Measurements from ENCODE around the gene IGFBP7. TPM values are rescaled to one million over a fixed set of nuclear protein-coding genes. Genes with fewer than 3 reads are reported as not detected.

IGFBP7 gene, protein sequence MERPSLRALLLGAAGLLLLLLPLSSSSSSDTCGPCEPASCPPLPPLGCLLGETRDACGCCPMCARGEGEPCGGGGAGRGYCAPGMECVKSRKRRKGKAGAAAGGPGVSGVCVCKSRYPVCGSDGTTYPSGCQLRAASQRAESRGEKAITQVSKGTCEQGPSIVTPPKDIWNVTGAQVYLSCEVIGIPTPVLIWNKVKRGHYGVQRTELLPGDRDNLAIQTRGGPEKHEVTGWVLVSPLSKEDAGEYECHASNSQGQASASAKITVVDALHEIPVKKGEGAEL
- 2,081 and 2,270 TPM in 2 replicates for total RNA-seq

DNA sequence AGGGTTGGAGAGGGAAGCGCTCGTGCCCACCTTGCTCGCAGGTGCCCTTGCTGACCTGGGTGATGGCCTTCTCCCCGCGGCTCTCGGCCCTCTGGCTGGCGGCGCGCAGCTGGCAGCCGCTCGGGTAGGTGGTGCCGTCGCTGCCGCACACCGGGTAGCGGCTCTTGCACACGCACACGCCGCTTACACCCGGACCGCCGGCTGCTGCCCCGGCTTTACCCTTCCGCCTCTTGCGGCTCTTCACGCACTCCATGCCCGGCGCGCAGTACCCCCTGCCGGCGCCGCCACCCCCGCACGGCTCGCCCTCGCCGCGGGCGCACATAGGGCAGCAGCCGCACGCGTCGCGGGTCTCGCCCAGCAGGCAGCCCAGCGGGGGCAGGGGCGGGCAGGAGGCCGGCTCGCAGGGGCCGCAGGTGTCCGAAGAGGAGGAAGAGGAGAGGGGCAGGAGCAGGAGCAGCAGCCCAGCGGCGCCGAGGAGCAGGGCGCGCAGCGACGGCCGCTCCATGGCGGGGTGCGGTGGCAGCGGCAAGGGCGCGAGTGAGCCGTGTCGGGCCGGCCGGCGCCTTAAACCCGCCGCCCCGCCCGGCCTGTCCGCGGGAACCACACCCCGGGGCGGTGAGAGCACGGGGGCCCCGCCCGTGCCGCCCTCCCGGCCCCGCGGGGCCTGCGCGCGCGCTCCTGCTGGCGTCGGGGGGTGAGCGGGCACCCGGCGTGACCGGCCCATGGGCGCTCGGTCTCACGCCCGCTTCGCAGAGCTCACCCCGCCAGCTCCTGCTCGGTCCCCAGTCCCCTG lies at the start of gene IGFBP7:
IGFBP7 (minus strand) TSS at position 539 of the 793 bp plus-strand sequence; CDS start at position 505, 34 bp downstream.
- DNase-seq (ENCODE audit: extremely low read depth, low read depth, low spot score) = no peak

GRCh38 chr4:57159866-57160265 lies 49.7 kb upstream of the IGFBP7 start:
- DNase-seq (ENCODE audit: extremely low read depth, low read depth, low spot score) = no peak

DNA sequence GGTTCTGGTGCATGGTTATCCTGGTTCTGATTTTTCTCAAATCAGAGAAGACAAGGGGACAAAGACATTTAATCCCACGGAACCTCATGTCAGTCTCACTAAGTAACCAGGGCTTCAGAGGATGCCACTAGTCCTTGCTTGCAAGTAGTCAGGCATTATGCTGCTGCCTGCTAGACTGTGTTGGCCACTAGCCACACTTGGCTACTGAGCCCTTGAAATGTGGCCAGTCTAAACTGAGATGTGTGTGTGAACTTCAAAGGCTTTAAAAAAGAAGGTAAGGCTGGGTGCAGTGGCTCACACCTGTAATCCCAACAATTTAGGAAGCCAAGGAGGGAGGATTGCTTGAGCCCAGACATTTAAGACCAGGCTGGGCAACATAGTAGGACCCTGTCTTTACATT lies 48.6 kb upstream of the IGFBP7 start:
- DNase-seq (ENCODE audit: extremely low read depth, low read depth, low spot score) = no peak

DNA sequence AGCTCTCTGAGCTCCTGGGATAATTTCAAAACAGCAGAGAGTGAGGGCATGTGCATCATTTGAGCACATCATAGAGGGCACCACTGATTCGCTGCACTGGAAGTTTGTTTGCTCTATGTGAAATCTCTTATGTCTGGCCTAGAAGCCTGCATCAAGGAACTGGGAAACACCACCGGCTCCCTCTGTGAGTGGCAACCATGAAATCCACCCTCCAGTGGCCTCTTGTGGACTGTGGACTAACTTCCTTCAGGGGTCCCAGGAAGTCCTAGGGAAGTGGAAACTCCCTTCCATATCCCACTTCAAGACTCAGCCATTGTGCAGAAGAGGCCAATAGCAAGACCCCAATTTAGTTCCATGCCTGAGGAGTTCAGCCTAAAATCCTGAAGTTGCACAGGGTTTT lies 48.0 kb upstream of the IGFBP7 start:
- no peak for DNase-seq (ENCODE audit: extremely low read depth, low read depth, low spot score)

DNA sequence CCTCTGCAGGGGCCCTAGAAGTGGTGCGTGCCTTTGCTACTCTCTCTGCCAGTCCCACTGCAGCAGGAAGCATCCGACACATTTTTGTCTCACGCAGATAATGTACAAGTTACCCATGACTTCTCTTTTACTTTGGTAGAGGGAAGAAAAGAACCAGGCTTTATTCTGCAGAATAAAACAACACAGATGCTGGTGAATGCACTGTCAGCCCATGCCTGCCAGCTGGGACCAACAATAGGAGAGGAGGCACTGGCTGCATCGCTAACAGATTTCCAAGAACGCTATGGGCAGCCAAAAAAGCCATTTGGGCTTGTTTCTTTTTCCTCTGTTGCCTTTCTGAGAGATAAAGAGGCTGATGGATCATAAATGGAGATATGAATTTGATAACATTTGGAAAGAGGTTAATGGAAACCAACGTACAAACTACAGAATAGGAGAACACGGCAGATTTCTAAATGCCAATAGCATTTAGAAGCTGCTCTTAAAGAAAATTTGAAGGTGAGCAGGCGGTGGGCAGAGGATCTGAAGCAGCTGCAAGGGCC lies 47.5 kb upstream of the IGFBP7 start:
- no peak for DNase-seq (ENCODE audit: extremely low read depth, low read depth, low spot score)

- no peak for DNase-seq (ENCODE audit: extremely low read depth, low read depth, low spot score)
Observed at GRCh38 chr4:57156242-57156990, 46.2 kb upstream of the IGFBP7 start.

GRCh38 chr4:57154926-57155325 lies 44.7 kb upstream of the IGFBP7 start:
- no peak for DNase-seq (ENCODE audit: extremely low read depth, low read depth, low spot score)

GRCh38 chr4:57154191-57154590 lies 44.0 kb upstream of the IGFBP7 start:
- no peak for DNase-seq (ENCODE audit: extremely low read depth, low read depth, low spot score)

DNA sequence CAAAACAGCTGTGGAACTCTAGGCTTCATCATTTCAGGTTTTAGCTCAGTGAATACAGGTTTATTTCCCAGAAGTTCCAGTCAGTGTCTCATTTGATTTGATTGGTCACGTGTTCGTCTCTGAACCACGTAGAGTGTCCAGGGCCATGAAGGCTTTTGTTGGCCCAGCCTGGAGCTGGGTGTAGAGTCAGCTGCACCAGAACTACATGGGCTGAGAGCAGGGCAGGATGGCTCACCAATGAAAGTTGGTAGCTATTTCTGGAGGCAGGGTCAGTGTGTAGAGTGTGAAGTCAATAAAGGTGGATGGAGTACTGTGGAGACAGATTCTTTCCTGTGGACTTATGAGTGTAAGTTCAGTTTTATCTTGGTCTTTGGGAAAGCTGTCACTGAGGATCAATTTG lies 43.0 kb upstream of the IGFBP7 start:
- DNase-seq (ENCODE audit: extremely low read depth, low read depth, low spot score) = no peak

- DNase-seq (ENCODE audit: extremely low read depth, low read depth, low spot score) = no peak
Observed at GRCh38 chr4:57151481-57151880, 41.3 kb upstream of the IGFBP7 start.

GRCh38 chr4:57149833-57150232 lies 39.6 kb upstream of the IGFBP7 start:
- no peak for DNase-seq (ENCODE audit: extremely low read depth, low read depth, low spot score)

- DNase-seq (ENCODE audit: extremely low read depth, low read depth, low spot score) = no peak
Observed at GRCh38 chr4:57148831-57149505, 38.8 kb upstream of the IGFBP7 start.

GRCh38 chr4:57148177-57148576 lies 38.0 kb upstream of the IGFBP7 start:
- DNase-seq (ENCODE audit: extremely low read depth, low read depth, low spot score) = no peak

DNA sequence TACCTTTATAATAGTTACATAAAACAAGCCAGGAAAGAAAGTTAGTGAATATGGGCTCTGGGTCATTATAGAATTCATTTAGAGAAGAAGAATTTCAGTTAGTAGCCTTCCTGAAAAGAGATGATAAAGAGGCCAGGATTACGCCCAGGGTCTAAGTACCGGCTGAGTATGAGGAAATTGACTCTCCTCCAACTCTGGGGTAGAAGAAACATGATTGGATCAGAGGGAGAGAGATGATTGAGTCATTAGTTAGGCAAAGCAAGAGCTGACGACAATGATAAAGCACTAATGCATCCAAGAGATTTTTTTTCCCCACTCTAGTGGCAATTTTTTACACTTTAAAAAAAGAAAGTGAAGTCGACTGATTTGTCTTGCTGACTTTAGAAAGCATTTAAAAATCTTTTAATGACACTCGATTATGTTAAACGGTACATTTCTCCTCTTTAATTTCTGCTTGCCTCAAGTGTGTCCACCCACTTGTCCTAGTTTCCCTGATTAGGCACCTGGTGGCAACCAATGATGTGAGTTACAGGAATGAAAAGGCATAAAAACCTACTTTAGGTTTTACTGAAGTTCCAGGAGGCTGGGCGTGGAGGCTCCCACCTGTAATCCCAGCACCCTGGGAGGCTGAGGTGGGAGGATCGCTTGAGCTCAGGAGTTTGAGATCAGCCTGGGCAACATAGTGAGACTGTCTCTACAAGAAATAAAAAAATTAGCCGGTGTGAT lies 37.3 kb upstream of the IGFBP7 start:
- DNase-seq (ENCODE audit: extremely low read depth, low read depth, low spot score) = no peak

DNA sequence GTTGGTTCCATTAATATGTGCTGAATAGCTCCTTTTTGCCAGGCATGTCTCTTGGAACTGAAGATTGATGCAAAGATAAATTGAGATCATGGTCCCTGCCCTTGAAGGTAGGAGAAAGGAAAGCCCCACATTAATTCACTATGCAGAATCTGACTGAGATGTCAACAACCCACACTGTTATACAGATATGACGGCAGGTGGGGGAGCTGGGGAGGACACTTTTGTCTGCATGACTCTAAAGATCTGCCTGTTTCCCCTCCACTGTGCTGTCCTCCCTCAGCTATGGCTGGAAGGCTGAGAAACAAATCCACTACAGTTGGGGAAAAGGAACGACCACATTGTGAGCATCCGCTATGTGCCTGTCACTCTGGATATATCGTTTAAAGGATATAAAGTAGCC lies 36.3 kb upstream of the IGFBP7 start:
- DNase-seq (ENCODE audit: extremely low read depth, low read depth, low spot score) = no peak

- DNase-seq (ENCODE audit: extremely low read depth, low read depth, low spot score) = no peak
Observed at GRCh38 chr4:57144466-57144865, 34.3 kb upstream of the IGFBP7 start.

DNA sequence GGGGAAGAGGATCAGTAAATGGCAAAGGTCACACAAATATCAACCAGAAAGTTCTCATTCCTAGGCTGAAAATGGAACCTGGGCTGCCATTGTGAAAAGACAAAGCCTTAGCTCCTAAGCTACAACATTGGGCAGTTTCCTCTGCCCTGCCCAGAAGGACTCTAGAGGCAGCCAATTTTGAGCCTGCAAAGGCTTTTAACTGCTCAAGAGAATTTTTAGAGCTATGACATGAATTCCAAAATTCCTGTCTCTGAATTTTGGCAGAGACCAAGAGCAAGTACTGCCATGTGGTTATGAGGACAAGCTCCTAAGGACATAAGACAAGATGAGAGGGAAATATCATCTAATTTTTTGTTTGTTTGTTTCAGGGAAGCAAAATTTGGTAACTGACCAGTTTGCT lies 29.6 kb upstream of the IGFBP7 start:
- no peak for DNase-seq (ENCODE audit: extremely low read depth, low read depth, low spot score)

DNA sequence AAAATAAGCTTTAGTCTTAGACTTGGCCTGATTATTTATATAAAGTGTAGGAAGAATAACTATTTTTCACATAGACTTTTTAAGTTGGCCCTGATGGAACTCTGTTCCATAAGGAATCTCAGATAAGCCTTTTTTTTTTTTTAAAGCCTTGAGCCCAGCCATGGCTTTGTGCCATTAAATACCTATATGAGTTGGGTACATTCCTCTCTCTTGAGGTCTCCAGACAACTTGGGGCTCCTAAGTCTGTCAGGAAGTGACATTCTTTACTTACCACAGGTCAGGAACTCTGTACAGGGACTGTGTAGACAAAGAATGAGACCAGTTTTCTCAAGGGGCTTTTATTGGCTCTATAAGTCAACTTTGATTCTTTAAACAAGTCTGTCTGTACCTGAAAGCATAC lies 27.1 kb upstream of the IGFBP7 start:
- no peak for DNase-seq (ENCODE audit: extremely low read depth, low read depth, low spot score)

DNA sequence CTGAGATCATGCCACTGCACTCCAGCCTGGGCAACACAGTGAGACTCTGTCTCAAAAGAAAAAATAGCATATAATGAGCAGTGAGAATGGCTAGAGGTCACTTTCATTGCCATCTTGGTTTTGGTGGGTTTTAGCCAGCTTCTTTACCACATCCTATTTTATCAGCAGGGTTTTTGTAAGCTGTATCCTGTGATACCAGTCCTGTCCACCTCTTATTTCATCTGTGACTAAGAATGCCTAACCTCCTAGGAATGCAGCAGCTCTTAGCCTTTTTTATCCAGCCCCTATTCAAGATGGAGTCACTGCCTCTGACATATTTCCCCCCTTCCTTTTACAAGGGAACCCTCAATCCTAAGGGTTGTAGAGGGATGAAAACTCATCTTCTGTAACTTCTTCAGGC lies 26.1 kb upstream of the IGFBP7 start:
- DNase-seq (ENCODE audit: extremely low read depth, low read depth, low spot score) = no peak

DNA sequence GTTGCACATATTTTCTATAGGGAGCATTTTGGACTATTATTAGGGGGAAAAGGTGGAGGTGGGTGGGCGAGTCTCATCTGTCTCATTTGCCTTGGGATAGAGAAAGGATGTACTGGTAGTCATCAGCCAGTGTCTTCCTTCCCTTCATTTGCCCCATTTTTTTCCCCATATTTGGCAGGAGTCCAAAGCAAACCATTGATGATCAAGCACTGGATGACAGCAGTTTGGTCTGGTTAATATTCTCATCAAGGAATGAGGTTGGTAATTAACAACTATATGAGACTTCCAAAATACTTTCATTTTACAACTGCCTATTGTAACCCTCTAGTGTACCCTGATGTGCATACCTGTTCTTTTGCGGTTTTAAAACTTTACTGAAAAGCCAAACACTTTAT lies 22.6 kb upstream of the IGFBP7 start:
- no peak for DNase-seq (ENCODE audit: extremely low read depth, low read depth, low spot score)

All from glomerular endothelial cell (primary cell).